Measurements from ENCODE around the gene GPC3. TPM values are rescaled to one million over a fixed set of nuclear protein-coding genes. Genes with fewer than 3 reads are reported as not detected.

Gene GPC3
- total and polyA plus RNA-seq, 7 donors, result 0.43 to 2.3 (median 1.4) TPM

GRCh38 chrX:133869270-133869669, 116.1 kb downstream of the GPC3 start:
- H3K4me3 ChIP-seq, result no peak overlapping the region
- peaks cover 0 to 9% (median 0%) of the 10 kb centered on the region in 3 donors for H3K27me3 ChIP-seq (ENCODE audit: insufficient read depth in 3 of 3, low read length in 2 of 3)
- 81 to 97% (median 96%) methylated on average over 4 of the region's 4 CpGs for WGBS, 3 donors
- no peak overlapping the region for H3K27ac ChIP-seq
- H3K36me3 ChIP-seq (ENCODE audit: insufficient read depth in 1 of 2, low read depth in 1 of 2), result no peaks in the 10 kb centered on the region
- no peak for DNase-seq
- TF ChIP-seq CTCF (IDR thresholded peaks at IDR 0.05), result no peak
- H3K9me3 ChIP-seq, result no peaks in the 10 kb centered on the region
- ATAC-seq, result no peak
- intact Hi-C loops (cut with DNase I), result no loop called here
- no peaks in the 10 kb centered on the region for H3K4me1 ChIP-seq

GRCh38 chrX:133868682-133869081, 116.7 kb downstream of the GPC3 start:
- WGBS, 3 donors, result 43 to 95% (median 91%) methylated on average over 1 of the region's 1 CpG

GRCh38 chrX:133868250-133868649, 117.1 kb downstream of the GPC3 start:
- intact Hi-C loops (cut with DNase I), result no loop called here
- DNase-seq, result no peak
- H3K9me3 ChIP-seq, result no peaks in the 10 kb centered on the region
- H3K27me3 ChIP-seq (ENCODE audit: insufficient read depth in 3 of 3, low read length in 2 of 3), result peaks cover 0 to 9% (median 0%) of the 10 kb centered on the region in 3 donors
- ATAC-seq, result no peak
- H3K36me3 ChIP-seq (ENCODE audit: insufficient read depth in 1 of 2, low read depth in 1 of 2), result no peaks in the 10 kb centered on the region
- no peak for TF ChIP-seq CTCF (IDR thresholded peaks at IDR 0.05)
- H3K4me1 ChIP-seq, result no peaks in the 10 kb centered on the region
- H3K27ac ChIP-seq, result no peak overlapping the region
- no peak overlapping the region for H3K4me3 ChIP-seq

More at GRCh38 chrX:133868682-133869081, 116.7 kb downstream of the GPC3 start:
- no peak overlapping the region for H3K27ac ChIP-seq
- DNase-seq (no peak), ATAC-seq (no peak)
- H3K4me1 ChIP-seq, result no peaks in the 10 kb centered on the region
- H3K4me3 ChIP-seq, result no peak overlapping the region
- intact Hi-C loops (cut with DNase I), result no loop called here
- TF ChIP-seq CTCF (IDR thresholded peaks at IDR 0.05), result no peak
- H3K27me3 ChIP-seq (ENCODE audit: insufficient read depth in 3 of 3, low read length in 2 of 3), result peaks cover 0 to 9% (median 0%) of the 10 kb centered on the region in 3 donors
- no peaks in the 10 kb centered on the region for H3K36me3 ChIP-seq (ENCODE audit: insufficient read depth in 1 of 2, low read depth in 1 of 2)
- no peaks in the 10 kb centered on the region for H3K9me3 ChIP-seq

GRCh38 chrX:133865761-133866471, 119.5 kb downstream of the GPC3 start:
- no peak for TF ChIP-seq CTCF (IDR thresholded peaks at IDR 0.05)
- Histone ChIP-seq H3K27ac (no peak overlapping the region), H3K4me3 (no peak overlapping the region), H3K9me3 (no peaks in the 10 kb centered on the region), H3K27me3 (ENCODE audit: insufficient read depth in 3 of 3, low read length in 2 of 3) (peaks cover 0 to 5% (median 0%) of the 10 kb centered on the region in 3 donors), H3K4me1 (no peaks in the 10 kb centered on the region), H3K36me3 (ENCODE audit: insufficient read depth in 1 of 2, low read depth in 1 of 2) (no peaks in the 10 kb centered on the region)
- WGBS, 3 donors, result 53 to 80% (median 74%) methylated on average over 3 of the region's 3 CpGs
- ATAC-seq, result no peak
- no peak for DNase-seq
- intact Hi-C loops (cut with DNase I), result no loop called here

DNA sequence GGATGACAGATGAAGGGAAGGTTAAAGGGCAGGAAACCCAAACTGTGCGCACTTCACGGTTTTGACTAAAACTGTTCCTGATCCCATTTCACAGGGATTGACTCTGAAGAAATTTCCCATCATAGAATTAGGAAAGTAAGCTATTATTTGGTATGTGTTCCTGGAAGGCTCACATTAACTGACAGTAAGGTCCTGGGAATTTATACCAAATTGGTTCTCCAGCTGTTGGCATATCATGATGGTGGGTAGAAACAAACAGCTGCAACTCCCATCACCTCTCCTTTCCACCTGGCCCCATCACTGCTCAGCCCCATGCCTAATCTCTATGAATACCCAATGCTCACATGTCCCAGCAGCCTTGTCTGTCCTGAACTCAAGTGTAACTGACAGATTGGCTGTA, 121.2 kb downstream of the GPC3 start:
- no peaks in the 10 kb centered on the region for H3K27me3 ChIP-seq (ENCODE audit: insufficient read depth in 3 of 3, low read length in 2 of 3)
- H3K4me3 ChIP-seq, result no peak overlapping the region
- H3K4me1 ChIP-seq, result no peaks in the 10 kb centered on the region
- no peaks in the 10 kb centered on the region for H3K36me3 ChIP-seq (ENCODE audit: insufficient read depth in 1 of 2, low read depth in 1 of 2)
- H3K9me3 ChIP-seq, result no peaks in the 10 kb centered on the region
- TF ChIP-seq CTCF (IDR thresholded peaks at IDR 0.05), result no peak
- no peak overlapping the region for H3K27ac ChIP-seq
- no peak for DNase-seq
- intact Hi-C loops (cut with DNase I), result no loop called here
- 23 to 45% (median 41%) methylated on average over 2 of the region's 2 CpGs for WGBS, 3 donors
- ATAC-seq, result no peak
